ENCODE results near the gene GTF2A1.

Gene GTF2A1

DNA sequence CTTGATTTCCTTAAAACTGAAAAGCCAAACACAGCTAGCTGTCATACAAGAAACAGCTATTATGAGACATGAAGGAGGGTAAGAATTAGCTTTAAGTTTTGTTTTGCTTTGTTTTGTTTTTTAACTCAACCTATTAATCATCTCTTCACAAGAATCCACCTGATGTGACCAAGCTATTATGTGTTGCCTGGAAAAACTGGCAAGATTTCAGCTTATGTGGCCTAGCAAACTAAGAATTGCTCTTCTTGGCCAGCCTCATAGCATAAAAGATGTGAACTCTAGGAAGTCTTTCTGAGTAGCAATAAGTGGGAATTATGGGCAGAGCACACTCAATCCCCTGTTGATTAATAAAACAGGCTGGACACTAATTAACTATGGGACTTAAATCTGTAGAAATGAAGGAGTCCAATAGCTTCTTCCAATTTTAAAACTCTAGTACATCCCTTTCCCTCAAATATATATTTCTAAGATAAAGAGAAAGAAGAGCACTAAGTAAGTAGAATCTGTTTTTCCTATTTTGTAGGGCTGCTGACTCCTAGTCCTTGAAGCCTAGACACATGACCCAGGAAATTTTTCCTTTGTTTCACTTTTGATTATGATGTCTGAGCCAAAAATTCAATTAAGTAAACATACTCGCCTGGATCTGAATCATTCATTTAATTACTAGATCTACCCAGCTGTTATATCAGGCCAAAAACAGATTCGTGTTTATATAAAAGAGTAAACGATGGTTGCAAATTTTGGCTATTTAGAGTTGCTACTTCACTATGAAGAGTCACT is 75.7 kb downstream of the GTF2A1 start:
- no peak for DNase-seq (ENCODE audit: low read depth)
- no peak overlapping the region for H3K4me3 ChIP-seq (replicated peaks; ENCODE audit: low read depth, low read length)
- no peak for TF ChIP-seq CTCF (IDR thresholded peaks at IDR 0.05; ENCODE audit: low read length, missing control alignments)

DNA sequence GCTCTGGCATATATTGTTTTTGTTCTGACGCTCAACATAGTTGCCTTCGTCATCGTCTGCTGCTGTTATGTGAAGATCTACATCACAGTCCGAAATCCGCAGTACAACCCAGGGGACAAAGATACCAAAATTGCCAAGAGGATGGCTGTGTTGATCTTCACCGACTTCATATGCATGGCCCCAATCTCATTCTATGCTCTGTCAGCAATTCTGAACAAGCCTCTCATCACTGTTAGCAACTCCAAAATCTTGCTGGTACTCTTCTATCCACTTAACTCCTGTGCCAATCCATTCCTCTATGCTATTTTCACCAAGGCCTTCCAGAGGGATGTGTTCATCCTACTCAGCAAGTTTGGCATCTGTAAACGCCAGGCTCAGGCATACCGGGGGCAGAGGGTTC is 77.0 kb downstream of the GTF2A1 start:
- TF ChIP-seq CTCF (IDR thresholded peaks at IDR 0.05; ENCODE audit: low read length, missing control alignments) = no peak
- DNase-seq (ENCODE audit: low read depth) = no peak
- H3K4me3 ChIP-seq (replicated peaks; ENCODE audit: low read depth, low read length) = no peak overlapping the region

GRCh38 chr14:81141426-81141825 is 79.3 kb downstream of the GTF2A1 start:
- no peak for DNase-seq (ENCODE audit: low read depth)
- no peak overlapping the region for H3K4me3 ChIP-seq (replicated peaks; ENCODE audit: low read depth, low read length)
- TF ChIP-seq CTCF (IDR thresholded peaks at IDR 0.05; ENCODE audit: low read length, missing control alignments) = no peak

DNA sequence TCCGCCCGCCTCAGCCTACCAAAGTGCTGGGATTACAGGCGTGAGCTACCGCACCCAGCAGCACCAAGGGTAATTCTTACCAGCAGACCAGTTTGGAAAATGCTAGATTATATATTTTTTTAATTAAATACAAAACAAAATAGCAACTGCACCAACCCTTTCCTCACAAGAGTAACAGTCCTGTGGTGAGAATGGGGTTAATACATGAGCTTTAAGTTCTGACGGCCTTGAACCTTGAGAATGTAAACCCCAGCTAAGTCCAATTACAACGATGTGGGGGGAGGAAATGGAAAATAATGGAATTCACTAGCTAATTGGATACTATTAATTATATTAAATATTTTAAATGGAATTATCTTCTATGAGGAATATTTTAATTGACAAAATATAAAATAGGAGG is 82.3 kb downstream of the GTF2A1 start:
- TF ChIP-seq CTCF (IDR thresholded peaks at IDR 0.05; ENCODE audit: low read length, missing control alignments) = no peak
- H3K4me3 ChIP-seq (replicated peaks; ENCODE audit: low read depth, low read length) = no peak overlapping the region
- no peak for DNase-seq (ENCODE audit: low read depth)

DNA sequence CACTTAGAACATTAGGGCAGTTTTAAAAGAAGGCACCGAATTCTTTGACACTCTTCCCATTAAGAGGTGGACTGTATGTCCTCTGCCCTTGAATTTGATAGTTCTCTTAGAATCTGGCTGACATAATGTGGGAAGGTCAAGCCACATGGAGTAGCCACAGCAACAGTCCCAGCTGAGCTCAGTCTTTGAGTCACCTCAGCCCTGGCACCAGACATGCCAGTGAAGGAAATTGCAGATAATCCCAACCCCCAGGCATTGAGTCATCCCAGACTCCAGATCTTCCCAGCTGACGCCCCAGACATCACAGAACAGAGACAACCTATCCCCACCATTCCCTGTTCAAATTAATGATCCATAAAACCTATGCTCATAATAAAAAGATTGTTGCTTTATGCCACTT is 83.4 kb downstream of the GTF2A1 start:
- H3K4me3 ChIP-seq (replicated peaks; ENCODE audit: low read depth, low read length) = no peak overlapping the region
- peak; percentile 40 for DNase-seq (ENCODE audit: low read depth)
- TF ChIP-seq CTCF (IDR thresholded peaks at IDR 0.05; ENCODE audit: low read length, missing control alignments) = no peak

- no peak for DNase-seq (ENCODE audit: low read depth)
- no peak overlapping the region for H3K4me3 ChIP-seq (replicated peaks; ENCODE audit: low read depth, low read length)
- no peak for TF ChIP-seq CTCF (IDR thresholded peaks at IDR 0.05; ENCODE audit: low read length, missing control alignments)
These were observed 87.4 kb downstream of the GTF2A1 start for GRCh38 chr14:81133400-81133799.

GRCh38 chr14:81132468-81132867 is 88.3 kb downstream of the GTF2A1 start:
- no peak for DNase-seq (ENCODE audit: low read depth)
- no peak for TF ChIP-seq CTCF (IDR thresholded peaks at IDR 0.05; ENCODE audit: low read length, missing control alignments)
- no peak overlapping the region for H3K4me3 ChIP-seq (replicated peaks; ENCODE audit: low read depth, low read length)
